ENCODE measurements around the gene CPLANE2. TPM values are rescaled to one million over a fixed set of nuclear protein-coding genes. Genes with fewer than 3 reads are reported as not detected.

CPLANE2 gene
- total and polyA plus RNA-seq, 2 of the 4 experiments (the other 2 are of a cell fraction), result 3.2 to 5.8 TPM

GRCh38 chr1:16267690-16268180, 30.8 kb upstream of the CPLANE2 start:
- peaks cover 11% of the 10 kb centered on the region for H3K4me1 ChIP-seq (ENCODE audit: control insufficient read depth, insufficient read depth, low read length)
- no peak overlapping the region for H3K27ac ChIP-seq (ENCODE audit: insufficient read depth, low read length)
- no TSS peak for BruUV-seq (replicated peaks)
- H2AFZ ChIP-seq (replicated peaks; ENCODE audit: low read length, poor library complexity), result no peak overlapping the region
- POLR2A ChIA-PET (ENCODE audit: unreplicated experiment), result no interaction called here
- no peak overlapping the region for H3K56ac ChIP-seq (ENCODE audit: extremely low read depth, insufficient read depth, low read length)
- no peak overlapping the region for H3K23ac ChIP-seq (ENCODE audit: low read depth, low read length)
- H2BK20ac ChIP-seq (ENCODE audit: low read depth, low read length), result no peak overlapping the region
- in situ Hi-C loops (cut with MboI; ENCODE audit: low sequenced_read_pairs), result no loop called here
- H3K4me3 ChIP-seq (ENCODE audit: insufficient read depth, low read depth, low read length), result no peak overlapping the region
- no peak overlapping the region for H3K14ac ChIP-seq (replicated peaks; ENCODE audit: low read depth, low read length)
- no peak overlapping the region for H3K4ac ChIP-seq (ENCODE audit: low read depth, low read length)
- H2AK5ac ChIP-seq (ENCODE audit: low read depth, low read length), result no peak overlapping the region
- no peaks in the 10 kb centered on the region for H3K9me3 ChIP-seq (ENCODE audit: control insufficient read depth, insufficient read depth, low read length)
- no peak for DNase-seq
- H2BK15ac ChIP-seq (ENCODE audit: low read depth, low read length), result no peak overlapping the region
- H3K9me1 ChIP-seq (ENCODE audit: insufficient read depth, low read length), result peaks cover 9% of the 10 kb centered on the region
- intact Hi-C loops (cut with micrococcal nuclease), result loop anchor here (10.0 kb wide), 1 partner anchor 87 kb away; the partner anchor contains the start of gene FBXO42
- H4K5ac ChIP-seq (ENCODE audit: low read depth, low read length), result no peak overlapping the region
- no peak overlapping the region for H4K8ac ChIP-seq (ENCODE audit: low read depth in 2 of 2, low read length in 2 of 2)
- peaks cover 23 to 72% of the 10 kb centered on the region in 2 experiments for H3K79me1 ChIP-seq (ENCODE audit: low read depth in 1 of 2, low read length in 2 of 2)
- peaks cover 6% of the 10 kb centered on the region; the same call in 1 of the 2 replicates for H3K36me3 ChIP-seq (ENCODE audit: control insufficient read depth, insufficient read depth, low read length)
- H3K18ac ChIP-seq (ENCODE audit: low read depth, low read length), result no peak overlapping the region
- H2AK9ac ChIP-seq (replicated peaks; ENCODE audit: low read depth, low read length, poor library complexity), result no peak overlapping the region
- no peak overlapping the region for H3K4me2 ChIP-seq (ENCODE audit: low read depth, low read length)
- peaks cover 9% of the 10 kb centered on the region; the same call in 1 of the 2 replicates for H4K20me1 ChIP-seq (ENCODE audit: insufficient read depth, low read length)
- no peak overlapping the region for H3K9ac ChIP-seq (ENCODE audit: low read depth, low read length)
- H2BK5ac ChIP-seq (ENCODE audit: low read depth, low read length, poor library complexity, severe bottlenecking), result no peak overlapping the region
- no peak overlapping the region for H4K91ac ChIP-seq (ENCODE audit: insufficient read depth, low read depth, low read length)
- ATAC-seq (ENCODE audit: low read depth), result no peak
- TF ChIP-seq ELK1 (IDR thresholded peaks at IDR 0.05; ENCODE audit: borderline replicate concordance, low read depth, low read length) (no peak), RCOR1 (IDR thresholded peaks at IDR 0.05; ENCODE audit: insufficient replicate concordance, low read length) (no peak), MAZ (IDR thresholded peaks at IDR 0.05; ENCODE audit: borderline replicate concordance, low read depth, low read length) (no peak), CHD1 (IDR thresholded peaks at IDR 0.05; ENCODE audit: low read depth, low read length) (no peak), SMC3 (IDR thresholded peaks at IDR 0.05; ENCODE audit: low read depth, low read length) (no peak)
- no peaks in the 10 kb centered on the region for H3K27me3 ChIP-seq (ENCODE audit: control insufficient read depth, insufficient read depth, low read length)
- H2BK120ac ChIP-seq (ENCODE audit: low read depth, low read length), result no peak overlapping the region
- CTCF ChIA-PET, result no interaction called here
- dilution Hi-C loops (cut with HindIII; ENCODE audit: low sequenced_read_pairs, unreplicated experiment), result no loop called here

All from IMR-90 (cell line).